GM21786 (cell line): ENCODE results near the gene FOXR1.
A peak's percentile ranks its signal among the peaks of the same experiment; 100 is the strongest.
"Not testable (repeated sequence)": the region's sequence is repeated elsewhere in the genome, so short reads cannot be mapped to it uniquely, and the experiment has no call there.

Experiments used
- ATAC-seq: cut with Tn5 transposase; IDR thresholded peaks from one replicate; pipeline ENCODE4 v1.9.1; 2021; ENCODE audit not compliant: unreplicated experiment

The FOXR1 gene

DNA sequence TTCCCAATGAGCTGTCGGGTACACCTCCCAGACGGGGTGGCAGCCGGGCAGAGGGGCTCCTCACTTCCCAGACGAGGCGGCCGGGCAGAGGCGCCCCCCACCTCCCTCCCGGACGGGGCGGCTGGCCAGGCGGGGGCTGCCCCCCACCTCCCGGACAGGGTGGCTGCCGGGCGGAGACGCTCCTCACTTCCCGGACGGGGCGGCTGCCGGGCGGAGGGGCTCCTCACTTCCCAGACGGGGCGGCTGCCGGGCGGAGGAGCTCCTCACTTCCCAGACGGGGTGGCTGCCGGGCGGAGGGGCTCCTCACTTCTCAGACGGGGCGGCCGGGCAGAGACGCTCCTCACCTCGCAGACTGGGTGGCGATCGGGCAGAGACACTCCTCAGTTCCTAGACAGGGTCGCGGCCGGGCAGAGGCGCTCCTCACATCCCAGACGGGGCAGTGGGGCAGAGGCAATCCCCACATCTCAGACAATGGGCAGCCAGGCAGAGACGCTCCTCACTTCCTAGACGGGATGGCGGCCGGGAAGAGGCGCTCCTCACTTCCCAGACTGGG is 20.0 kb downstream of the FOXR1 start:
- ATAC-seq = not testable (repeated sequence)

DNA sequence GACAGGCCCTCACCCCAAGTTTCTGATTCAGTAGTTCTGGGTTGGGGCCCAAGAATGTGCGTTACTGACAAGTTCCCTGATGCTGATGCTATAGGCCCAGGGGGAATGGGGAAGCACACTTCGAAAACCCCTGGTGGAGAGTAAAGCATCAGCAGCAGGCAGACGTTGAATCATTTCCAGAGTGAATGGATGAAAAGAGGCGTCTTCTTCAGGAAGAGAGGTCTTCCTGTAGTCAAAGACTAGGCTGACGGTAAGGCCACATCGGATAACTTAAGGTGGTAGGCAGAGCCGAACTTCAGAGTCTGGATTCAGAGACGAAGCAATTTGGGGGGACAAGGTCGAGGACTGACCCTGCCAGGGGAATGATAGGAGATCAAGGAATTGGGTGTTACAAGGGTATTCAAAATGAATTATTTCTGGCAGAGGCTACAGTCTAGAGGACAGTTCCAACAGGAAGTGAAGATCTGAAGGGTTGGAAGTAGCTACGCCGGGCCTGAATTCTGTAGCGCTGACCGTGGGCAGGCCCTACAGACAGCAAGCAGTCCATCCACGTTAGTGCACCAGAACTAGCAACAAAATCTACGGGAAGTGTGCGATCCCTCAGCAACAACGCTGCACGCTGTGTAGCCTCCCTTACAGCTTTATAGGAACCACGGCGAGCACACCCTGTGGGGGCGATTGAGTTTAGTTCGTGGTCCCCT is 25.5 kb downstream of the FOXR1 start:
- peak; percentile 18 for ATAC-seq

DNA sequence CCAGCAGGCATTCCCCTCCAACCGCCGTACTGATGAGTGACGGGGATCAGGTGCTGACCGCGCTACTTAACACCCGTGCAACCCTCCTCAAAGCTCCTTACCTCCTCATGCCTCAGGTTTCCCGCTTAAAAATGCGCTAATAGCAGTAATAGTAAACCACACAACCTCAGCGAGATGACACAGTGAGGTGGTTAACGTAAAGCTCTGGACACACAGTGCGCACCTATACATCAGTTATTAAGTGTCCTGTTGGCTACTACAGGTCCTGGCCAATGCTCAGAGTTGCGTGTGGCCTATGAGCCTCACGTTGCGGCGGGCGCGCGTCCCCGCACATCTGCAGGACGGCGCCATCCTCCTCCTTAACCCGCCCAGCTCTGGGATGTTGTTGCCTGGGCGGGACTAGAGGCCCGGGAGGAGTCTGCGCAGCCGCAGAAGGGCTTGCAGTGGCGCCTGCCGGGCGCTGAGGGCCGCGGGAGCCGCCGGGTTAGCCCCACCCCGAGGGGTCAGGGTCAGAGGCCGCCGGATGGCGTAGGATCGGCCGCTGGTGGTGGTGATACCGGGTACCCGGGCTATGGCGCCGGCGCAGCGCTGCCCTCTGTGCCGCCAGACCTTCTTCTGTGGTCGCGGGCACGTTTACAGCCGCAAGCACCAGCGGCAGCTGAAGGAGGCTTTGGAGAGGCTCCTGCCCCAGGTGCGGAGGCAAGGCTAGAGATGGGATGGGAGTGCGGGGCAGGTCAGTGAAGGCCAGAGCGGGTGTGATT is 26.2 kb downstream of the FOXR1 start, which contains the start of gene CENATAC:
Gene CENATAC, plus strand, starts transcription at position 512 of the 761 bp plus-strand sequence. Its CDS starts 60 bp downstream, at position 572.
- ATAC-seq = peak; percentile 91

DNA sequence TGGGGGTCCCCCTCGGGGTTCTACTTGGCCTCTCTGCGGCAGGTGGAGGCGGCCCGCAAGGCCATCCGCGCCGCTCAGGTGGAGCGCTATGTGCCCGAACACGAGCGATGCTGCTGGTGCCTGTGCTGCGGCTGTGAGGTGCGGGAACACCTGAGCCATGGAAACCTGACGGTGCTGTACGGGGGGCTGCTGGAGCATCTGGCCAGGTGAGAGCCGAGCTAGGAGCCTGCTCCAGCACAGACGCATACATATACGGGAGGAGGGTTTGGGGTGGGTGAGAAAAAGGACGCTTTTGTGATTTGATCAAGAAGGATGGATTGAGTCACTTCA is 26.8 kb downstream of the FOXR1 start:
- ATAC-seq = no peak

DNA sequence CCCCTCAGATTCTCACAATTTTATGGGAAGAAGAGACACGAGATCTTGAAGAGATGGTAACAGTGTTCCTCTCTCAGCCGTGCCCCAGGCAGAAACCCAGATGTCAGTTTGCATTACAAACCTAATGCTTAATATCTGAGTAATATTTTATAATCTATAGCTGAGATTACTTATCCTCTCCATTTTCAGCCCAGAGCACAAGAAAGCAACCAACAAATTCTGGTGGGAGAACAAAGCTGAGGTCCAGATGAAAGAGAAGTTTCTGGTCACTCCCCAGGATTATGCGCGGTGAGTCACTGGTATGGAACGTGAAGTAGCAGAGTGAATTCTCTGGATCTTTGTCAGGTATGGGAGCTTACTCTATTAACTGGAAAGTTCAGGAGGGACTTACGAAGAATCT is 27.3 kb downstream of the FOXR1 start:
- ATAC-seq = no peak

DNA sequence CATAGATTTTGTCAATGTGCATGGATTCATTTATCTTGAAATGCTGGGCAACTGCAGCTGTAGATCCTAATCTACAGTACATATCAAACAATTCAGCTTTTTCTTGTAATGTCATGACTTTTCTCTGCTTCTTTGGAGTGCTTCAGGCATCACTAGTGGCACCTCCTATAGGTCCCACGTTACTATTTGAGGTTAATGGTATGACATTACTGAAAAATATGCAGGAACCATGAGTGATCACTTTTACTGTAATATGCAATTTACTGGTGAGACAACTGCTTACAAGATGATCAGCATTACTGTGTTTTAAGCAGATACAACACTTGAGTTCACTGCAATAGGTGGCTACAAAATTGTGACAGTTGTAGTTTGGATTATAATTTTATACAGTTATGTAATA is 29.3 kb downstream of the FOXR1 start:
- ATAC-seq = no peak

DNA sequence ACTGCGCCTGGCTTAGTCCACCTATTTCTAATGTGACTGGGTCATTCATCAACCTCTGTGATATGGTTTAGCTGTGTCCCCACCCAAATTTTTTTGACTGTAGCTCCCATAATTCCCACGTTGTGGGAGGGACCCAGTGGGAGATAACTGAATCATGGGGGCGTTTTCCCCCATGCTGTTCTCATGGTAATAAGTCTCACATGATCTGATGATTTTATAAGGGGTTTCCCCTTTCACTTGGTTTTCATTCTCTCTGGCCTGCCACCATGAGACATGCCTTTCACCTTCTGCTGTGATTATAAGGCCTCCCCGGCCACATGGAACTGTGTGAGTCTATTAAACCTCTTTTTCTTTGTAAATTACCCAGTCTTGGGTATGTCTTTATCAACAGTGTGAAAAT is 35.1 kb downstream of the FOXR1 start:
- ATAC-seq = no peak

DNA sequence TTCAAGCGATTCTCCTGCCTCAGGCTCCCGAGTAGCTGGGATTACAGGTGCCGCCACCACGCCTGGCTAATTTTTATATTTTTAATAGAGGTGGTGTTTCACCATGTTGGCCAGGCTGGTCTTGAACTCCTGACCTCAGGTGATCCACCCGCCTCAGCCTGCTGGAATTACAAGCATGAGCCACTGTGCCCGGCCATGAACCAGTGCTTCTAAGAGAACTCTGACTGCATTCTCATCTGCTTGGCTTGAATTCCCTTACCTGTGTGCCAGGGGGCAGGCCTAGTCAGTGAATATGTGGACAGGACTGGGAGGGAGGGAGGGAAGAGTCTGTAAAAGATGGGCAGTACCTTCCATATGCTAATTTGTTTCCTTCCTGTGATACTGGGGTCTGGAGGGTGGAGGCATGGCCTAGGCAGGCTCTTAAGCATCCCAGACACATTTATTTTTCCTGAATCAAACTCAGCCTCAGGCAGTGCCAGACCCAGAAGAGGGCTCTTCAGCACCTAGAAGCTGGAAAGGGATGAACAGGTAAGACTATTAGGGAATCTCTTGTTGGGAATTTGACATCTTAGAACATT is 40.0 kb downstream of the FOXR1 start:
- ATAC-seq = no peak

DNA sequence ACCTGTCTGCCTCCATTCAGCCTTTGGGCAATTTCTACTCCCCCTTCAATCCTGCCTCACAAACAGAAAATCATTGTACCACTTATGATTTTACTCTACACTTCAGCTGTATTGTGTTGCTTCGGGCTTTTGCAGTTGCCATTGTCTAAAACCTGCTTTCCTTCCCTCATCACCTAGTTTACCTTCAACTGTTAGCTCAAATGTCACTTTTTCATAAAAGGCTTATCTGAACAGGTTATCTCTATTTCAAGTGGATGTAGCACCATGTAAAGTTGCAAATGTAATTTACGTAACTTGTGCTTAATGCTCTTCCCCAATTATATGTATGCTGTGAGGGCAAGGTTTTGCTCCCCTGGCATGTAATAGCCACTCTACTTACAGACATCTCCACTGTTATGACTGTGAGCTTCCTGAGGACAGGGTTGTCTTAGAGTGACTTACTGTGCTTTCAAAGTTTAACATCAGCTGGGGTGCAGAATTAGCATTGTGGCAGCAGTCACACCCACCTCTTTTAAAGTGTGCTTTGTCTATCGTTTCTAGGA is 41.1 kb downstream of the FOXR1 start:
- no peak for ATAC-seq

DNA sequence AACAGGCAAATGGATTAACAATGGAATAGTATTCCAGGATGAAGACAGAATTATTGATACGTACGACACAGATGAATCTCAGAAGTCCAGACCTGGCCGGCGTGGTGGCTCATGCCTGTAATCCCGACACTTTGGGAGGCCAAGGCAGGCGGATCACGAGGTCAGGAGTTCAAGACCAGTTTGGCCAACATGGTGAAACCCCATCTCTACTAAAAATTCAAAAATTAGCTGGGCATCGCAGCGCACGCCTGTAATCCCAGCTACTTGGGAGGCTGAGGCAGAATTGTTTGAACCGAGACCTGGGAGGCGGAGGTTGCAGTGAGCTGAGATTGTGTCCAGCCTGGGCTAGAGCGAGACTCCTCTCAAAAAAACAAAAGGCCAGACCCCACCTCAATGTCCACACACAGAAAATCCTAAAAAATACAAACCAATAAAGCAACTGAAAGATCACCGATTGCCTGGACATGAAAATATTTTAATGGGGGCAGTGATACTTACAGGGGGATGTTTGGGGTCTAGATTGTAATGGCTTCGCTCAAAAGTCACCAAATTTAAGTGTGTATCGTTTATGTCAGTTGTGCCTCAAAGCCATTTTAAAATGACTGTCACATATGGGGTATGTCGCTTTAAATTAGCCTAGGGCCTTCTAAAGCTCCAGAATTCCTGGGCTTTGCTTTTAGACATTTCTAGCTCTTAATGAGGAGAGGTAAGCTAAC is 42.8 kb downstream of the FOXR1 start:
- no peak for ATAC-seq

DNA sequence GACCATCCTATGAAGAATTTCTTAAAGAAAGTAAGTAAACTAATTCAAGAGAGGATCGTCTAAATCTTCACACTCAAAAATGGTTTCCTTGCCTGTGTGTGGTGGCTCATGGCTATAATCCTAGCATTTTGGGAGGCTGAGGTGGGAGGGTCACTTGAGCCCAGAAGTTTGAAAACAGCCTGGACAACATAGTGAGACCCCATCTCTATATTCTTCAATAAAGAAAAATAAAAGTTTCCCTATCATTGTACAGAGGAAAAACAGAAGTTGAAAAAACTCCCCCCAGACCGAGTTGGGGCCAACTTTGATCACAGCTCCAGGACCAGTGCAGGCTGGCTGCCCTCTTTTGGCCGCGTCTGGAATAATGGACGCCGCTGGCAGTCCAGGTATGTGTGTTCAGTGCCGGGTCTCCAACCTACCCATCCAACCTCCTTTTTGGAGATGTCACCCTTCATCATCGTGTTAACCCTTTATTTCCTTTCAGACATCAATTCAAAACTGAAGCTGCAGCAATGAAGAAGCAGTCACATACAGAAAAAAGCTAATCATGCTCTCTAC is 43.6 kb downstream of the FOXR1 start:
- no peak for ATAC-seq

DNA sequence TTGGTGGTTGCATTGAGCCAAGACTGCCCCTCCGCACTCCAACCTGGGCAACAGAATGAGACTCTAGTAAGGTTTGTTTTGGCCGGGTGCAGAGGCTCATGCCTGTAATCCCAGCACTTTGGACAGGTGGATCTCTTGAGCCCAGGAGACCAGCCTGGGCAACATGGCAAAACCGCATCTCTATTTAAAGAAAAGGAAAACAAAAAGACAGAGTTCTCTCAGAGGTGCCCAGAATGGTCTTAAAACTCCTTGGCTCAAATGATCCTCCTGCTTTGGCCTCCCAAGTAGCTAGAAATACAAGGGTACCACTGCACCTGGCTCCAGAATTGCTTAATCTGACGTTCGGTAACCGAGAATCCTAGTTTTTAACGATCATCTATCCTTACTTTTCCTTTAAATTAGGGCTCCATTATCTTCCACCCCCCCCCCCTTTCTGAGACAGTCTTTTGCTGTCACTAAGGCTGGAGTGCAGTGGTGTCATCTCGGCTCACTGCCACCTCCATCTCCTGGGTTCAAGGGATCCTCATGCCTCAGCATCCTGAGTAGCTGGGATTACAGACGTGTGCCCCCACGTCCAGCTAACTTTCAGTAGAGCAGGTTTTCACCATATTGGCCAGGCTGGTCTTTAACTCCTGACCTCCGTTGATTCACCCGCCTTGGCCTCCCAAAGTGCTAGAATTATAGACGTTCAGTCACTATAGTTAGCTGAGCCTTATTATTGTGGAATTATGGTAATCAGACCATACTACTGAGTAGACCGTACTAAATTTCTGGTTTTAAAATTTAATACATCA is 44.9 kb downstream of the FOXR1 start:
- ATAC-seq = no peak

DNA sequence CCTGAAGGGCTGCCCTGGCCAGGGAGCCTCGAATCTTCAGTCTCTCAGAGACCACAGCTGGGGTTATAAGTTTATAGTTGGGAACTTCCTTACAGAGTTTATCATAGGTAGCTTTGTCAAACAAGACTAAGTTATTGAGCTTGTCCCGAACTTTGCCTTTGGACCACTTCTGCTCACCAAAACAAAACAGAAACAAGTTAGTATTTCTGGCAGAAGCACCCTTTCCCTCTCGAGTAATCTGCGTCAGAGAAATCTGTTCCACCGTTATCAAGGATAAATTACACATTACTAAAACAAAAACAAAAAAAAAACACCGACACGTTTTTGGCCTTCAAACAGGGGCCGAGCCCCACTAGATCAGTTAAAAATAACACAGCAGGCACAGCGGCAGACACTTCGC is 45.8 kb downstream of the FOXR1 start:
- ATAC-seq = not testable (repeated sequence)

DNA sequence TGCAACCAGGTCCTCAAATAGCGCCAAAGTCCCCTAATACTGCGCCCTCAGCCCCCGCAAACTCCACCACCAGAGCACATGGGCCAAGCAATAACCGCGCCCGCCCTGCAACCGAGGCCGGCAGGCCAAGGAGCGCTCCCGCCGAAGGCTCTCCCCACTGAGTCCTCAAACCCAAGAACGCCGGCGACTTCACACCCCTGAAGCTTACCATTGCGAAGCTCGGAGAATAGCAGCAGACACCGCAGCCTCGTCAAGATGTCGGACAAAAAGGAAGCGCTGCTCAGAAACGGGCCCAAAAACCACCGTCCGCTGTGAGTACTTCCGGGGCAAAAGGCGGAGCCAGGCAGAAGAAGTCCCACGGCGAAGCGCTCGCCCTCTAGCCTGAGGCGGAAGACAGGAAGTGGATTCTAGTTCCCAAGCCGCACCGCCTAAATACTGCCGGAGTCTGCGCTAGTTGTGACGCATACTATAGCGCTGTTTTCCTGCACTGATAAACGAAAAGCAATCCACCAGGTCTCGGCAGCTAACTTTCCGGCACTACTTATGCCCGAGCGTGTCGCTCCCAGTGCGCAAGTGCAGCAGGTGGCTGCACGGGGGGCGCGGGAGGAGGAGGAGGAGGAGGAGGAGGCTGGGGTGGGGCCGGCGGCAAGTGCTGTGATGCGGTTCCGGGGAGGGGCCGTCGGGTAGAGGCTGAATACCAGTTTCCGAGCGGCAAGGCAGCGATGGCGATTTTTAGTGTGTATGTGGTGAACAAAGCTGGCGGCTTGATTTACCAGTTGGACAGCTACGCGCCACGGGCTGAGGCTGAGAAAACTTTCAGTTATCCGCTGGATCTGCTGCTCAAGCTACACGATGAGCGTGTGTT is 46.7 kb downstream of the FOXR1 start, which contains the start of the genes RPS25 and TRAPPC4:
Gene RPS25, minus strand, starts transcription at position 270 of the 865 bp plus-strand sequence. Its CDS starts 59 bp downstream, at position 211.
Gene TRAPPC4, plus strand, starts transcription at position 693 of the 865 bp plus-strand sequence. Its CDS starts 30 bp downstream, at position 723.
- ATAC-seq = peak; percentile 90

DNA sequence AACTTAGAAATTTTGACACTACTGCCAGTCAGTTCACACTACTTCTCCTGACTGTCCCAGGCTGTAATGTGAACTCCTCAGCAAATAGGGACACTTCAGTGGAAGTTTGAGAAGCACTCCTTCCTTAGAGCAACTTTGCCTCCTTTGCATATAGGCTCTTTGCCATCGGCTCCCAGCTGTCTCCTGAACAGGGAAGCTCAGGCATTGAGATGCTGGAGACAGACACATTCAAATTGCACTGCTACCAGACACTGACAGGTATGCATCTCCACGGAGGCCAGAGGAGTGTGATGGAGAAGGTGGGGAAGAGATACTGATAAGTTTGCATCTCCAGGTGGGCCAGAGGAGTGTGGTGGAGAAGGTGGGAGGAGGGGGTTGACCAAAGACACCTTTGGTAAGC is 48.4 kb downstream of the FOXR1 start:
- ATAC-seq = no peak

DNA sequence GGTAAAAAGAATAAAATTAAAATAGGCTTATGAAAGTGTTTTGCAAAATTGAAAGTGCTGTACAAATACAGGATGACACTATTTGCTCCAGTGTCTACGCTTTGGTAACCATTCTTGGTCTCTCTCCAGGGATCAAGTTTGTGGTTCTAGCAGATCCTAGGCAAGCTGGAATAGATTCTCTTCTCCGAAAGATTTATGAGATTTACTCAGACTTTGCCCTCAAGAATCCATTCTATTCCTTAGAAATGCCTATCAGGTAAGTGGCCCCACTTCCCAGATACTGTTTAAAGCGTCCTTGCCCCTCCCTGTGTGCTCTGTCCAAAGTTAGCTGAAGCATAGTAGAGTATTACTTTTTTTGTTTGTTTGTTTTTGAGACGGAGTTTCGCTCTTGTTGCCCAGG is 50.1 kb downstream of the FOXR1 start:
- ATAC-seq = no peak

DNA sequence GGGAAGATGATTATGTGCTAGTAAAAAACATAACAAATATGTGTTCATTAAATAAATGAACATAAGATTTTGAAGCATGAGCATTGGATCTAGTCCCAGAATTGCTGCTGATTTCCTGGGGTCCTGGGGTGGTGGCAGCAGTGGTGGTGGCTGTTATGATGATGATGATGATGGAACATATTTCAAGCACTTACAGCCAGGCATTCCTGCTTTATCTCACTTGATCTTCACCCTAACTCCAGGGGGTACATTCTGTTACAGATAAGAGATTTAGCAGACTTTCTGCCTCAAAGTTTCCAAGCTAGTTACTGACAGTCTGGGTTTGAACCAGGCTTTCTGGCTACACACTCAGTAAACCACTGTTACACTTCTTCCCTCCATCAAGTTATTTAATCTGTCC is 52.2 kb downstream of the FOXR1 start:
- no peak for ATAC-seq

DNA sequence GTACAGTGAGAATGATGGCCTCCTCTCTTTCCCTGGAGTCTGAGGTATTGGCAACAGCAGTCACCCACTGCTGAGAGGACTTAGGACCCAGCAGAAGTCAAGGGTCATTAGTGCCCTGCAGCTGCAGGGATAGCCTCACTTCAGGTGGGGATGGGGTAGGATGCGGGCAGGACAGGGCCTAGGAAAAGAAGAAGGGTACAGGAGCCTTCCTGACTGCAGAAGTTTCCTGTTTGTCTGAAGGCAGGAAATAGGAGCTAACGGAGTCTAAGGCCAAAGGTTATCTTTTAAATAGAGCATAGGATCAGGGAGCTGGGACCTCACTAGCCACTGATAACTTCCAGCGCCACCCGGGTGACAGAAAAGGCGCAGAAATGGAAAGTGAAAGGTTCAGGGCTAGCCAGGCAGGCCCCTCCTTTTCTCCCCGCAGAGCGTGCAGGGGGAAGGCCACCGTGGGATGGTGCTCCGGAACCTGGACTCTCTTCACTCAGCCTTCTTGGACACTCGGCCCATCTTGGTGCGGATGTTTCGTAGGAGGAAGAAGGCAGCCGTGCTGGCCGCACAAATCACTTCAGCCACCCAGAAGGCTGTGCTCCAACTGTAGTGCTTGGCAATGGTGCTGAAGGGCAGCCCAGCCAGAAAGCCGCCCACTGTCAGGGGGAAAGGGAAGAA is 53.0 kb downstream of the FOXR1 start:
- ATAC-seq = no peak
